Liver (tissue), 3 donors: ENCODE results near the gene RRAGC.

Experiments used
- ATF3 ChIP-seq: IDR thresholded peaks from 2 replicates; pipeline ENCODE4 v1.6.1; 2016; ENCODE audit warnings: antibody characterized with exemption
- CTCF ChIP-seq: fragments of 150-350 bp; IDR thresholded peaks from 2 replicates; pipeline ENCODE4 v1.5.1; 2017; ENCODE audit warnings: improper control_type of control experiment, low read depth, low read length; ENCODE audit not compliant: missing input control
- EGR1 ChIP-seq, 2 donors: IDR thresholded peaks; 2 replicates each; pipeline ENCODE4 v1.6.1; 2016 to 2018; ENCODE audit warnings: antibody characterized with exemption in 2 of 2, low read depth in 2 of 2
- FOXA1 ChIP-seq: IDR thresholded peaks from 2 replicates; pipeline ENCODE4 v1.6.1; 2016; ENCODE audit warnings: antibody characterized with exemption
- FOXA2 ChIP-seq: IDR thresholded peaks from 2 replicates; pipeline ENCODE4 v1.6.1; 2016; ENCODE audit warnings: antibody characterized with exemption
- HNF4A ChIP-seq, 2 donors: conservative IDR thresholded peaks; 2 replicates each; pipeline ENCODE4 v1.6.1; 2016; ENCODE audit warnings: antibody characterized with exemption in 2 of 2, mild to moderate bottlenecking in 2 of 2
- JUND ChIP-seq, 2 donors: IDR thresholded peaks; 2 replicates each; pipeline ENCODE4 v1.6.1; 2016; ENCODE audit warnings: antibody characterized with exemption in 2 of 2
- RAD21 ChIP-seq, 2 donors: IDR thresholded peaks; 2 replicates each; pipeline ENCODE4 v1.6.1; 2016; ENCODE audit warnings: antibody characterized with exemption in 2 of 2, mild to moderate bottlenecking in 2 of 2
- REST ChIP-seq: IDR thresholded peaks from 2 replicates; pipeline ENCODE4 v1.6.1; 2016; ENCODE audit warnings: antibody characterized with exemption, mild to moderate bottlenecking
- SP1 ChIP-seq: IDR thresholded peaks from 2 replicates; pipeline ENCODE4 v1.6.1; 2018; ENCODE audit warnings: antibody characterized with exemption, mild to moderate bottlenecking
- donor health status: healthy.
- donor health status: healthy.

- TF ChIP-seq CTCF: no peak
- no peak for TF ChIP-seq JUND (IDR thresholded peaks at IDR 0.05)
- TF ChIP-seq EGR1 (IDR thresholded peaks at IDR 0.05; ENCODE audit: low read depth in 2 of 2): no peak
- no peak for TF ChIP-seq HNF4A (conservative IDR thresholded peaks at IDR 0.05)
- no peak for TF ChIP-seq REST
- no peak for TF ChIP-seq FOXA2
- TF ChIP-seq RAD21 (IDR thresholded peaks at IDR 0.05): no peak
- no peak for TF ChIP-seq ATF3
- TF ChIP-seq SP1: no peak
- TF ChIP-seq FOXA1: no peak
Measured at GRCh38 chr1:38806090-38806489, 53.5 kb downstream of the RRAGC start.
